ENCODE measurements around the gene SCAPER. TPM values are rescaled to one million over a fixed set of nuclear protein-coding genes. Genes with fewer than 3 reads are reported as not detected.
A peak's percentile ranks its signal among the peaks of the same experiment; 100 is the strongest.

SCAPER gene
- total and polyA plus RNA-seq, 10 of the 15 experiments (the other 5 are each of a cell fraction or from before 2014, with no cell fraction given): 1.0 to 7.7 (median 3.9) TPM

- BruUV-seq (replicated peaks): no TSS peak
- Histone ChIP-seq H3K9me3 (replicated peaks; ENCODE audit: control insufficient read depth, insufficient read depth, low read length) (peaks cover 12% of the 10 kb centered on the region; the same call in 2 of the 3 replicates), H3K4me2 (ENCODE audit: control insufficient read depth, insufficient read depth) (no peak overlapping the region; the same call in 1 of the 2 replicates), H3K4me1 (ENCODE audit: control insufficient read depth, insufficient read depth, low read length) (peaks cover 20% of the 10 kb centered on the region), H3K4me3 (0 out of 2 replicates have a peak overlapping the region, but pooled peaks have one; percentile 12), H3K27me3 (replicated peaks in 1 of 2; ENCODE audit: control insufficient read depth in 2 of 2, insufficient read depth in 2 of 2, low read length in 1 of 2) (no peaks in the 10 kb centered on the region), H3K9ac (ENCODE audit: control insufficient read depth, insufficient read depth, low read length) (no peak overlapping the region), H2AFZ (ENCODE audit: control insufficient read depth, low read depth, low read length) (no peak overlapping the region), H3K36me3 (ENCODE audit: control insufficient read depth in 2 of 2, insufficient read depth in 2 of 2, low read length in 1 of 2) (no peaks in the 10 kb centered on the region), H4K20me1 (ENCODE audit: control insufficient read depth, insufficient read depth) (no peaks in the 10 kb centered on the region), H3K79me2 (ENCODE audit: control insufficient read depth, insufficient read depth, low read length) (no peaks in the 10 kb centered on the region), H3K27ac (ENCODE audit: control insufficient read depth, insufficient read depth) (peak overlapping the region; percentile 24; the same call in 1 of the 2 replicates)
- WGBS (ENCODE audit: insufficient coverage, insufficient replicate concordance, low lambda C conversion rate, missing lambda C conversion rate): 80% methylated on average over 2 of the region's 2 CpGs
- POLR2A ChIA-PET: no interaction called here
- in situ Hi-C loops (cut with MboI): no loop called here
- SMC1A ChIA-PET (ENCODE audit: uncharacterized antibody, unreplicated experiment): interaction anchor here (1.1 to 1.2 kb wide), 2 partner anchors 12 to 39 kb away, joined by 3 to 4 read pairs; no protein-coding TSS in a partner anchor
- RAD21 ChIA-PET (ENCODE audit: unreplicated experiment): interaction anchor here (0.8 kb wide), 2 partner anchors 39 to 155 kb away, joined by 3 read pairs; no protein-coding TSS in a partner anchor
- intact Hi-C loops (cut with micrococcal nuclease; ENCODE audit: unreplicated experiment): loop anchor here (10.0 kb wide), 1 partner anchor 139 kb away; no protein-coding TSS in a partner anchor
- TF ChIP-seq ZBED1 (IDR thresholded peaks at IDR 0.05; ENCODE audit: borderline replicate concordance) (0 out of 2 replicates have a peak, but pooled peaks have one; percentile 8), MYB (IDR thresholded peaks at IDR 0.05; ENCODE audit: borderline replicate concordance, low read depth, low read length) (no peak)
- CTCF ChIA-PET: no interaction called here
- DNase-seq (ENCODE audit: low read depth, low spot score): no peak
- ATAC-seq: peak; percentile 25; the same call in 2 of the 3 replicates
- FAIRE-seq: no peak
Observed at GRCh38 chr15:76575679-76576078, 329.5 kb downstream of the SCAPER start.

- 5% methylated on average over 1 of the region's 1 CpG for WGBS (ENCODE audit: insufficient coverage, insufficient replicate concordance, low lambda C conversion rate, missing lambda C conversion rate)
- Histone ChIP-seq H3K9ac (ENCODE audit: control insufficient read depth, insufficient read depth, low read length) (no peak overlapping the region), H2AFZ (ENCODE audit: control insufficient read depth, low read depth, low read length) (no peak overlapping the region), H3K27ac (ENCODE audit: control insufficient read depth, insufficient read depth) (no peak overlapping the region), H3K36me3 (ENCODE audit: control insufficient read depth in 2 of 2, insufficient read depth in 2 of 2, low read length in 1 of 2) (no peaks in the 10 kb centered on the region), H3K27me3 (replicated peaks in 1 of 2; ENCODE audit: control insufficient read depth in 2 of 2, insufficient read depth in 2 of 2, low read length in 1 of 2) (no peaks in the 10 kb centered on the region), H3K9me3 (replicated peaks; ENCODE audit: control insufficient read depth, insufficient read depth, low read length) (peaks cover 13% of the 10 kb centered on the region; the same call in 2 of the 3 replicates), H3K4me1 (ENCODE audit: control insufficient read depth, insufficient read depth, low read length) (peaks cover 20% of the 10 kb centered on the region), H4K20me1 (ENCODE audit: control insufficient read depth, insufficient read depth) (no peaks in the 10 kb centered on the region), H3K4me2 (ENCODE audit: control insufficient read depth, insufficient read depth) (no peak overlapping the region; the same call in 1 of the 2 replicates), H3K4me3 (0 out of 2 replicates have a peak overlapping the region, but pooled peaks have one; percentile 12), H3K79me2 (ENCODE audit: control insufficient read depth, insufficient read depth, low read length) (no peaks in the 10 kb centered on the region)
- ChIA-PET SMC1A (ENCODE audit: uncharacterized antibody, unreplicated experiment) (interaction anchor here (1.1 to 1.2 kb wide), 2 partner anchors 11 to 39 kb away, joined by 3 to 4 read pairs; no protein-coding TSS in a partner anchor), RAD21 (ENCODE audit: unreplicated experiment) (interaction anchor here (0.8 kb wide), 2 partner anchors 39 to 155 kb away, joined by 3 read pairs; no protein-coding TSS in a partner anchor), CTCF (no interaction called here), POLR2A (no interaction called here)
- peak; percentile 79 for DNase-seq (ENCODE audit: low read depth, low spot score)
- BruUV-seq (replicated peaks): no TSS peak
- FAIRE-seq: peak; percentile 49
- in situ Hi-C loops (cut with MboI): no loop called here
- intact Hi-C loops (cut with micrococcal nuclease; ENCODE audit: unreplicated experiment): loop anchor here (10.0 kb wide), 1 partner anchor 140 kb away; no protein-coding TSS in a partner anchor
- ATAC-seq: peak; percentile 93
- TF ChIP-seq EGR1 (IDR thresholded peaks at IDR 0.05; ENCODE audit: borderline replicate concordance in 1 of 2, low read depth in 2 of 2, low read length in 2 of 2): no peak
- TF ChIP-seq IKZF2 (IDR thresholded peaks at IDR 0.05): peak; percentile 98
- no peak for TF ChIP-seq MXI1 (IDR thresholded peaks at IDR 0.05; ENCODE audit: low read depth, low read length)
- TF ChIP-seq EED (IDR thresholded peaks at IDR 0.05; ENCODE audit: low read depth): peak; percentile 99
- TF ChIP-seq YY1 (IDR thresholded peaks at IDR 0.05; ENCODE audit: low read depth, low read length): no peak
- no peak for TF ChIP-seq NFYB (IDR thresholded peaks at IDR 0.05; ENCODE audit: insufficient read depth, low read depth, low read length)
- peak; percentile 92 for TF ChIP-seq BCL3 (IDR thresholded peaks at IDR 0.05; ENCODE audit: borderline replicate concordance, insufficient read depth, low read depth, low read length, poor library complexity, severe bottlenecking)
- TF ChIP-seq ZNF687 (IDR thresholded peaks at IDR 0.05): no peak
- TF ChIP-seq LARP7 (IDR thresholded peaks at IDR 0.05): no peak
Observed at GRCh38 chr15:76575274-76575673, 329.9 kb downstream of the SCAPER start.

Data from GM12878 (cell line).